Activated CD8-positive, alpha-beta memory T cell treated with anti-CD3 and anti-CD28 coated beads, Interleukin-2, amount 10 ng/mL, durations not matched to agents 7 days and 5 days (primary cell): ENCODE results near the gene CTPS2. TPM values are rescaled to one million over a fixed set of nuclear protein-coding genes. Genes with fewer than 3 reads are reported as not detected.

Experiments used
- ATAC-seq: fragments of 150-1000 bp; cut with Tn5 transposase; one replicate; pipeline ENCODE4 v1.10.0; 2021; ENCODE audit warnings: moderate library complexity
- CTCF ChIA-PET: fragments of 350-600 bp; sonication (Branson Sonifier 250); formaldehyde crosslinking; loops from one replicate; lab custom pipeline; 2021; ENCODE audit warnings: antibody characterized with exemption; lab: Charles Lee
- DNase-seq: peaks from one replicate; pipeline ENCODE4 v3.0.0-alpha.2; 2020
- H3K27ac Mint-ChIP-seq: one replicate; pipeline ENCODE4 v1.8.0; 2021; ENCODE audit warnings: mild to moderate bottlenecking, mixed read lengths
- H3K27me3 Mint-ChIP-seq: one replicate; pipeline ENCODE4 v1.8.0; 2021; ENCODE audit warnings: mixed read lengths
- H3K36me3 Mint-ChIP-seq: one replicate; pipeline ENCODE4 v1.8.0; 2021; ENCODE audit warnings: mild to moderate bottlenecking, mixed read lengths
- H3K4me1 Mint-ChIP-seq: one replicate; pipeline ENCODE4 v1.8.0; 2021; ENCODE audit warnings: mixed read lengths
- H3K4me3 Mint-ChIP-seq: one replicate; pipeline ENCODE4 v1.8.0; 2021; ENCODE audit warnings: mild to moderate bottlenecking, moderate library complexity, mixed read lengths
- H3K9me3 Mint-ChIP-seq: one replicate; pipeline ENCODE4 v1.8.0; 2022; ENCODE audit warnings: low read depth, mixed read lengths
- total RNA-seq, 2 experiments: library from RNA; stranded (reverse); gene quantifications; one replicate each; pipeline ENCODE4 v1.2.3, GENCODE V29; 2021

Gene CTPS2
- total RNA-seq, 2 experiments from 2014 or later, result 5.6 to 6.6 TPM

DNA sequence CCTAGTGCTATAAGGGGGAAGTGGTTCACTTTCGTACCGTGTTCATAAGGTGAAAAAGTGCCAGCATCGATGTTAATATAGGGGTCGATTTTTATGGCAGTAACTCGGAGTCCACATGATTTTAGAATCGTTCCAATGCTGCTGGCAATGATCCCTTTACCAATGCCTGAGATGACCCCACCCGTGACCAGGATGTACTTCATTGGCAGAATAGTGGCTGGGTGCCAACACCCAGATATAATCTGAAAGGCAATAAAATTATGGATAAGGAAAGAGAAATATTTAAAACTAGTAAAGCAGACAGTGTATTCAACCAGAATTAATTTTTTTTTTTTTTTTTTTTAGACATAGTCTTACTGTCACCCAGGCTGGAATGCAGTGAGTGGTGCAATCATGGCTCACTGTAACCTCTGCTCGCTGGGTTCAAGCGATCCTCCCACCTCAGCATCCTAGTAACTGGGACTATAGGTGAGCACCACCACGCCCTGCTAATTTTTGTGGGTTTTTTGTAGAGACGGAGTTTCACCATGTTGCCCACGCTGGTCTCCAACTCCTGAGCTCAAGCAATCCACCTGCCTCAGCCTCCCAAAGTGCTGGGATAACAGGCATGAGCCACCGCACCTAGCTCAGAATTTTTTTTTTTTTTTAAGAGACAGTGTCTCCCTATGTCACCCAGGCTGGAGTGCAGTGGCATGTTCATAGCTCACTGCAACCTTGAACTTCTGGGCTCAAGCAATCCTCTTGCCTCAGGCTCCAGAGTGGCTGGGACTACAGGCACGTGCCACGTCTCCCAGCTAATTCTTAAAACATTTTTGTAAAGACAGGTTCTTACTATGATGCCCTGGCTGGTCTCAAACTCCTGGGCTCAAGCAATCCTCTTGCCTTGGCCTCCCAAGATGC lies 9.5 kb downstream of the CTPS2 start:
- CTCF ChIA-PET, result no interaction called here
- no peaks in the 10 kb centered on the region for H3K9me3 Mint-ChIP-seq

DNA sequence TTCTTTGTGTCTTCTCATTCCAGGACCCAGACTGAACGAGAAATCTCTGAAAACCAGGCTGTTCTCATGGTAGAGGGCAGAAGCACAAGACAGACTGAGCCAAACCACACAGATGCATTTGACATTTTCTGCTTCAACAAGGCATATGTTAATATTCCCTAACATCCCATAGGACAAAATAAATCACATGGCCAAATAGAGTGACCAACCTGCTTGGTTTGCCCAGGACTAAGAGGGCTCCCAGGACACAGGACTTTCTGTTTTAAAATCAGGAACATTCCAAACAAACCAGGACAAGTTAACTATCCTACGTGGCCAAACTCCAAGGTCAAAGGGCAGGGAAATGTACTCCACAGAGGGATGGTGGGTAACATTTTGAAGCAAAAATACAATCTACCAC lies 11.7 kb downstream of the CTPS2 start:
- ATAC-seq, result no peak
- no peaks in the 10 kb centered on the region for H3K9me3 Mint-ChIP-seq

More for the DNA sequence above, 9.5 kb downstream of the CTPS2 start:
- DNase-seq, result no peak
- no peak for ATAC-seq
- Mint-ChIP-seq H3K36me3 (peaks cover 4% of the 10 kb centered on the region), H3K4me1 (no peaks in the 10 kb centered on the region), H3K27me3 (no peaks in the 10 kb centered on the region), H3K4me3 (no peak overlapping the region), H3K27ac (no peak overlapping the region)

DNA sequence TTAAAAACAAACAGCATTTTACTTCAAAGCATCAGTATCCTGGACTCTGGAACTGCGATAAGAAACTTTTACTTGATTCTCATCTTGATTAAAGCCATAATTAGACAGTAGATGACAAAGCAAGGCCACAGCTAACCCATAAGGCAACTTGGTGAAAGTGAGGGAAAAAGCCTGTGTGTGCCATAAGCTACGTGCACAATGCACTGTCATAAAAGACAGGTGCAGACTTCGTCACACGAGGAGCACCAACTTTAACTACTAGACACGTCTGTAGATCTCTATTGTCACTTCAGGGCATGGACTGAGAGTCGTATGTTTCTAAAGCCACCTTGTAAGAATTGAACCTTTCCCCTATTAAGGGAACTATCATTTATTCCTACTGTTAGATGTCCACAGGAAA lies 13.1 kb downstream of the CTPS2 start:
- no peaks in the 10 kb centered on the region for H3K4me1 Mint-ChIP-seq
- CTCF ChIA-PET, result no interaction called here

More for the DNA sequence above, 11.7 kb downstream of the CTPS2 start:
- peaks cover 4% of the 10 kb centered on the region for H3K36me3 Mint-ChIP-seq
- CTCF ChIA-PET, result no interaction called here
- DNase-seq, result no peak
- no peak overlapping the region for H3K4me3 Mint-ChIP-seq
- H3K4me1 Mint-ChIP-seq, result no peaks in the 10 kb centered on the region
- no peak overlapping the region for H3K27ac Mint-ChIP-seq
- no peaks in the 10 kb centered on the region for H3K27me3 Mint-ChIP-seq

DNA sequence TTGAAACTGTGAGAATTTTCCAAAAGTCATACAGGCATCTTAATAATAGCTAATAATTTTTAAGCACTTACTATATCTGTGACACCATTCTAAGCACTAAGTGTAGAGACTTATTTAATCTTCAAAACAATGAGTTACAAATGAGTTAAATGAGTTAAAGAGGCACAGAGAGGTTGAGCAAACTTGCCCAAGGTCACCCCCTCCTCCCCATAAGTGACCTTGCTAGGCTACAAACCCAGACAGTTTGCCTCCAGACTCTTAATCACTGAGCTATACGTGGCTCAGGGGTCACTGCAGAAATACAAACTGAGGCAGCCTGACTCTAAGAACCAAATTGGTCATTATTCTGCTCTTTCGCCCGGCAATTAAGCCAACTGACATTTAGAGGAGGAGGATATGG lies 15.5 kb downstream of the CTPS2 start:
- Mint-ChIP-seq H3K36me3 (no peaks in the 10 kb centered on the region), H3K9me3 (no peaks in the 10 kb centered on the region), H3K27me3 (no peaks in the 10 kb centered on the region), H3K27ac (no peak overlapping the region), H3K4me1 (no peaks in the 10 kb centered on the region), H3K4me3 (no peak overlapping the region)
- DNase-seq (no peak), ATAC-seq (no peak)
- CTCF ChIA-PET, result interaction anchor here (0.9 kb wide), 1 partner anchor 13 kb away, joined by 3 read pairs; no protein-coding TSS in a partner anchor

More for the DNA sequence above, 13.1 kb downstream of the CTPS2 start:
- Mint-ChIP-seq H3K36me3 (peaks cover 4% of the 10 kb centered on the region), H3K9me3 (no peaks in the 10 kb centered on the region), H3K4me3 (no peak overlapping the region), H3K27me3 (no peaks in the 10 kb centered on the region), H3K27ac (no peak overlapping the region)
- ATAC-seq (no peak), DNase-seq (no peak)

DNA sequence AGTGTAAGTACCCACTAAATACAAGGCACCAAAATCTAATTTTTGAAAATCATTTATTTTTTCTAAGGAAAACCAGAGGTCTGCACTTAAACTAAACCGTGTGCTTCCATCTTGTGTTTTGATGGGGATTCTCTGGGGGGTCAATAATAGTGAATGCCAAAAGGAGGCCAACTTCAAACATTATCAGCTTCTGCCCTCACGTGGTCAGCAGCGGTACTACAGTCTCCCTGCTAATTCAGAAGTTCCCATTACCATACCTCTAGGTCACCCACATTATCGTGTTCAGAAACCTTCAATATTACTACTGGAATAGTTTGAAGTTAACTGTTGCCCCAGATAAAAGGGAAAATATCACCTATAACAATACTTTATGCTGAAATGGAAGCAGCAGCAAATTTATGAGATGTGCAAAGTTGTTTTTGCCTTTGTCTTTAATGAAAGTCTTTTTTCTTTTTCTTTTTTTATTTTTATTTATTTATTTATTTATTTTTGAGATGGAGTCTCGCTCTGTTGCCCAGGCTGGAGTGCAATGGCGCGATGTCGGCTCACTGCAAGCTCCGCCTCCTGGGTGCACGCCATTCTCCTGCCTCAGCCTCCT lies 17.3 kb downstream of the CTPS2 start:
- Mint-ChIP-seq H3K4me3 (no peak overlapping the region), H3K36me3 (peaks cover 2% of the 10 kb centered on the region), H3K27me3 (no peaks in the 10 kb centered on the region), H3K27ac (no peak overlapping the region), H3K9me3 (no peaks in the 10 kb centered on the region), H3K4me1 (no peaks in the 10 kb centered on the region)
- DNase-seq (peak; percentile 61), ATAC-seq (peak; percentile 45)
- CTCF ChIA-PET, result no interaction called here

DNA sequence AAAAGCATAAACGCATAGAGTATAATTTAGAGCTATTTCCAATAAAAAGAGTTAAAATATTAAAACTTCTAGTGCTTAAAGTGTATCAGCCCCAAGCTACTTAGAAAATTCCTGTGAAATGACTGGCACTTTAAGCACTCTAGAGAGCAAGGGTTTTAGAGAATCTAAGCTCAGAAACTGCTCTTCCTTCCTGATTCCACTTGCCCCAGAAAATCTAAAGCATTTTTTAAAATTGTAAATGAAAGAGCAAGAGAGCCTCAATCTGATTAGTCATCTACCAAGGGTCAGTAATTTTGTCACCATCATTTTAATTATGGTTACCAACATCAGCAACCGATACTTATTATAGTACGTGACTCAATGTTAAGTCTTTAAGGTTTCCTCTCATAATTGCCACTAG lies 25.0 kb downstream of the CTPS2 start:
- Mint-ChIP-seq H3K4me3 (no peak overlapping the region), H3K4me1 (no peaks in the 10 kb centered on the region), H3K27ac (no peak overlapping the region), H3K36me3 (peaks cover 2% of the 10 kb centered on the region), H3K9me3 (no peaks in the 10 kb centered on the region), H3K27me3 (no peaks in the 10 kb centered on the region)
- no peak for ATAC-seq
- no peak for DNase-seq
- CTCF ChIA-PET, result interaction anchor here (1.1 kb wide), 1 partner anchor 251 kb away, joined by 3 read pairs; no protein-coding TSS in a partner anchor

DNA sequence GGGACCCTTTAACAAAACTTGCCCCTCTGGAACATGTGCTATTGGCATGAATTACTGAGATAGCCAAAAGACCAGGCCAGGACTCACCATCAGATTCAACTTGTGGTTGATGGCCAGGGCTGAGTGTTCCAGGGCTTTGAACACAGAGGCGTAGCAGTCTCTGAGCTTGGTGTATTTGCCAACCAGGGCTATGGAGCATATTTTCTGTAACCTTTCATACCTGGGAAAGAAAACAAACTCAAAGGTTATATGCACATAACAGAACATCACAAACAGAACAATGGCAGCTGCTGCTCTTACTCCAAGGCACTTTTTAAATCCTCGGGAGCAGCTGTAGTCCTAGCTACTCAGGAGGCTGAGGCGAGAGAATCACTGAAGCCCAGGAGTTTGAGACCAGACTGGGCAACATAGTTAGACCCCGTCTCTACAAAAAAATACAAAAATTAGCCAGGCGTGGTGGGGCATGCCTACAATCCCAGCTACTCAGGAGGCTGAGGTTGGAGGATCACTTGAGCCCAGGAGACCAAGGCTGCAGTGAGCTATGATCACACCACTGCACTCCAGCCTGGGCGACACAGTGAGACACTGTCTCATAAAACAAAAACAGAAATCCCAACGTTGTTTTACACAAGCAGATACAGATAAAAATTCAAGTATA lies 29.3 kb downstream of the CTPS2 start:
- Mint-ChIP-seq H3K9me3 (no peaks in the 10 kb centered on the region), H3K27me3 (no peaks in the 10 kb centered on the region), H3K4me1 (no peaks in the 10 kb centered on the region), H3K36me3 (no peaks in the 10 kb centered on the region), H3K4me3 (no peak overlapping the region), H3K27ac (no peak overlapping the region)
- CTCF ChIA-PET, result no interaction called here
- ATAC-seq (no peak), DNase-seq (no peak)

DNA sequence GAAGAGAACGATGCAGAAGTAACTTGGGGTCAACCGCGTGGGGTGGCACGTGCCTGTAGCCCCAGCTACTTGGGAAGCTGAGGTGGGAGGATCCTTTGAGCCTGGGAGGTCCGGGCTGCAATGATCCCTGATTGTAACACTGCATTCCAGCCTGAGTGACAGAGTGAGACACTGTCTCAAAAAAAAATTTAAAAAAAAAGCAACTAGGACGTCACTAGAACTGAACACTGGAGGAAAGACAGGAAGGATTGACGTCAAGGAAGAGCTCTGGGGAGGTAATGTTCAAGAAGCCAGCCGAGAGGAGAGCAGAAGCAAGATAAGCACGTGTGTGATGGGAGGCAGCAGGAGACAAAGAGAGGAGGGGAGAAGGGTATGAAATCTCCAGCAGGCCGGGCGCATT lies 33.8 kb downstream of the CTPS2 start:
- Mint-ChIP-seq H3K4me3 (no peak overlapping the region), H3K4me1 (no peaks in the 10 kb centered on the region), H3K27me3 (no peaks in the 10 kb centered on the region), H3K27ac (no peak overlapping the region), H3K36me3 (peaks cover 1% of the 10 kb centered on the region), H3K9me3 (no peaks in the 10 kb centered on the region)
- DNase-seq (no peak), ATAC-seq (no peak)
- CTCF ChIA-PET, result no interaction called here

DNA sequence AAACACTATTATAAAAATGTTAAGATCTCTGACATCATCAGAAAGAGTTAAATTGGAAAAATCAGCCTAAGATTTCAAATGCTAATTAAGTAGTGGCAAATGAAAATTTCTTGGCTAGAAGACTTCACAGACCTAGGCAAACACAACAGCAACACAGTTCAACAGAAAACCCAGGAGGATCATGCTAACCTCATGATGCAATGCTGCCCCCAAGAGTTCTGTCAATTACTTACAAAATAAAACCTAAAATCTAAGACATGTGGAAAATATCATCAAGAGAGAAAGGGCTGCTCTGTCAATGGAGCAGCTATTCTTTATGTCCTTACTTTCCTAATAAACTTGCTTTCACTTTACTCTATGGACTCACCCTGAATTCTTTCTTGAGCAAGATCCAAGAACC lies 41.5 kb downstream of the CTPS2 start:
- H3K4me1 Mint-ChIP-seq, result no peaks in the 10 kb centered on the region
- no peak overlapping the region for H3K27ac Mint-ChIP-seq
- no peak overlapping the region for H3K4me3 Mint-ChIP-seq
- no peak for ATAC-seq
- DNase-seq, result no peak
- H3K9me3 Mint-ChIP-seq, result no peaks in the 10 kb centered on the region
- no peaks in the 10 kb centered on the region for H3K36me3 Mint-ChIP-seq
- H3K27me3 Mint-ChIP-seq, result no peaks in the 10 kb centered on the region
- CTCF ChIA-PET, result interaction anchor here (1.0 kb wide), 1 partner anchor 231 kb away, joined by 3 read pairs; no protein-coding TSS in a partner anchor

DNA sequence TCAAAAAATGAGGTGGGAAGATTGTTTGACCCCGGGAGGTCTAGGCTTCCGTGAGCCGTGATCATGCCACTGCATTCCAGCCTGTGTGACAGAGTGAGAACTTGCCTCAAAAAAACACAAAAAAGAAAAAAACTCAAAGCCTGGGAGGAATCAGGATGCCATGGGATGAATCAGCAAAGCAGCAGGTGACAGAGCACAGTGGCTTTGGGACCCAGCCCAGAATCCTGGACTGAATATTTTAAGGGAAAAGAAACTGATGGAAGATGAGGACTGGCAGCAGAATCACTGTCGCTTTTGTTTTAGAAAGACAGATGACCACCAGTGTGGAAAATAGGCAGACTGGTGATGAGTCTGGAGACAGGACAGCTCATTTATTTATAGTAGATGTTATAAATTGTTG lies 45.9 kb downstream of the CTPS2 start:
- Mint-ChIP-seq H3K36me3 (peaks cover 1% of the 10 kb centered on the region), H3K27me3 (no peaks in the 10 kb centered on the region), H3K4me1 (no peaks in the 10 kb centered on the region), H3K27ac (no peak overlapping the region), H3K4me3 (no peak overlapping the region), H3K9me3 (no peaks in the 10 kb centered on the region)
- DNase-seq, result no peak
- CTCF ChIA-PET, result no interaction called here
- ATAC-seq, result no peak

DNA sequence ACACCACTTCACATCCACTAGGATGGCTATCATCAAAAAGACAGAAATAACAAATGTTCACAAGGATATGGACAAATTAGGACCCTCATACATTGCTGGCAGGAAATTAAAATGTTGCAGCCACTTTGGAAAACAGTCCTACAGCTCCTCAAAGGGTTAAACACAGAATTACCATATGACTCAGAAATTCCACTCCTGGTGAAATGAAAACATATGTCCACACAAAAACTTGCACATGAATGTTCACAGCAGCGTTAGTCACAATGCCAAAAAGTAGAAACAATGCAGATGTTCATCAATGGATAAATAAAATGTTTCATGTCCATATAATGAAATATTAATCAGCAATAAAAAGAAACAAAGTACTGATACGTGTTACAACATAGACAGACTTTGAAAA lies 47.4 kb downstream of the CTPS2 start:
- CTCF ChIA-PET, result no interaction called here
- Mint-ChIP-seq H3K27ac (no peak overlapping the region), H3K4me3 (no peak overlapping the region), H3K9me3 (no peaks in the 10 kb centered on the region), H3K36me3 (peaks cover 1% of the 10 kb centered on the region), H3K4me1 (no peaks in the 10 kb centered on the region), H3K27me3 (no peaks in the 10 kb centered on the region)
- DNase-seq (no peak), ATAC-seq (no peak)

DNA sequence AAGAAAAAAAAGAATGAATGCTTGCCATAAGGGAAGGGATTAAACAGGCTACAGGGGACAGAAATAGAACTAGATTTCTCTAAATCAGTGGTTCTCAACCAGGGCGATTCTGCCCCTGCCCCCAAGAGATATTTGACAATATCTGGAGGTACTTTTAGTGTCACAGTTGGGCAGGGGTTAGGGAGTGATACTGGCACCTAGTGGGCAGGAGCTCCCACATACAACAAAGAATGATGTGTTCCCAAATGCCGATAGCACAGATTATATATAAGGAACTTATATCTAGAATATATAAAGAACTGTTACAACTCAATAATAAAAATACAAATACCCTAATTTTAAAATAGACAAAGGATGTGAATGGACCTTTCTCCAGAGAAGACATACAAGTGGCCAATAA lies 47.8 kb downstream of the CTPS2 start:
- Mint-ChIP-seq H3K27me3 (no peaks in the 10 kb centered on the region), H3K36me3 (peaks cover 1% of the 10 kb centered on the region), H3K9me3 (no peaks in the 10 kb centered on the region), H3K4me1 (no peaks in the 10 kb centered on the region), H3K4me3 (no peak overlapping the region), H3K27ac (no peak overlapping the region)
- CTCF ChIA-PET, result no interaction called here
- ATAC-seq (no peak), DNase-seq (no peak)

DNA sequence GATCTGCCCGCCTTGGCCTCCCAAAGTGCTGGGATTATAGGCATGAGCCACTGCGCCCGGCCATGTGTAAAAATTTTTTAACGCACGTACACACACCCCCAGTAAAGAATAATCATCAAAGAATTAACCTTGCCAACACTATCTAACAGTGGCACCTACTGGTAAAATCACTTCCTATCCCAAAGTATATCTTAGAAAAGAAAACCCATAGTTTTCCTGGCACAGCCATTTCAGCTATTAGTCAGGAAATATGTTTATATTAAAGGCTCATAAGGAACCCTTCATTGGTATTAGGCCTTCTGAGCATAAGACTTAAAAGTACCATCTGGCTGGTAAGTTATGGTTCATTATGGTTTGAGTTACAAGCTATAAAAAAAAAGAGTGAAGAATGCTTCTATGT lies 48.4 kb downstream of the CTPS2 start:
- Mint-ChIP-seq H3K4me3 (no peak overlapping the region), H3K9me3 (no peaks in the 10 kb centered on the region), H3K36me3 (peaks cover 1% of the 10 kb centered on the region), H3K27me3 (no peaks in the 10 kb centered on the region), H3K27ac (no peak overlapping the region), H3K4me1 (no peaks in the 10 kb centered on the region)
- ATAC-seq, result no peak
- CTCF ChIA-PET, result no interaction called here
- DNase-seq, result no peak
